Occipital lobe (tissue), 2 donors: Measurements from ENCODE around the gene RPS6KA1. TPM values are rescaled to one million over a fixed set of nuclear protein-coding genes. Genes with fewer than 3 reads are reported as not detected.
"Not testable (repeated sequence)": the region's sequence is repeated elsewhere in the genome, so short reads cannot be mapped to it uniquely, and the experiment has no call there.

Experiments
- DNase-seq: peaks from one replicate; lab custom pipeline; 2025; lab: John Stamatoyannopoulos, UW
- total RNA-seq: library from RNA; depleted of rRNA; stranded (reverse); fragments of >200 nt; gene quantifications from one replicate; pipeline ENCODE4 v1.2.3, GENCODE V29; 2014

The RPS6KA1 gene
- 4.2 TPM for total RNA-seq

GRCh38 chr1:26529655-26530409, at the start of gene RPS6KA1:
RPS6KA1 (plus strand) TSS chr1:26529761; CDS start chr1:26529921, 160 bp downstream.
- DNase-seq, result peak; percentile 50

DNA sequence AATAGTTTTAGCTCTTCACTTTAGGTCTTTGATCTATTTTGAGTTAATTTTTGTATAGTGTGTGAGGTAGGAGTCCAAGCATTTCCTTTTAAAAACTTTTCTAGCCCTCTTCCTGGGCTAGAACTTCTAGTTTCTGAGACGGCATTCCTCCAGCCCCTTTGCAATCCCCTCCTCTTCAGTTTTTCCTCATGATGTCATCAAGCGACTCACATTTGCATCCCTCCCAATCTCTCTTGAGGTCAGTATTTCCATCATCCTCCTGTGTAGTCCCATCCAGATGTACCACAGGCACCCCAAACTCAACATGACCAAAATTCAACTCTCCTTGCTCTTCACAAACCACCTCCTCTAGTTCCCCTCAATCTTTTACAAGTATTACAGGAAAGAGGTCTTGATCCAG, 46.6 kb upstream of the RPS6KA1 start:
- DNase-seq, result no peak

GRCh38 chr1:26483980-26484379, 45.6 kb upstream of the RPS6KA1 start:
- no peak for DNase-seq

DNA sequence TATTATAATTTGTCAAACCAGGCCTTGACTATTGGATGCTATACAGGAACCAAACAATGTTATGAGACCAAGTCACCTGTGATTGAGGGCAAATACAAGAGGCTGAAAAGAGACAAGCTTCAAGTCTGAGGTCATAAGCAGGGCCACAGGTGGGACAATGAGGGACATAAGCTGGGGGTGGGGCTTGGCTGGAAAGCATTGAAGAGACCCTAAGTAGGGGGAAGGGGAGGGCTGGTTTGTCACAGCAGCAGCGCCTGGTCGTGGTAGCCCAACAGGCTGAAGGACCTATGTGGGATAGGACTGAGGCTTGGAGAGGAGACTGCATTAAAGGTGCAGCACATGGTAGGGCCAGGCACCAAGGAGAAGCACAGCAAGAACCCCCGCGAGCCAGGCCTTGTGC, 39.4 kb upstream of the RPS6KA1 start:
- no peak for DNase-seq

- DNase-seq, result no peak
These were observed 36.3 kb upstream of the RPS6KA1 start for GRCh38 chr1:26493267-26493666.

DNA sequence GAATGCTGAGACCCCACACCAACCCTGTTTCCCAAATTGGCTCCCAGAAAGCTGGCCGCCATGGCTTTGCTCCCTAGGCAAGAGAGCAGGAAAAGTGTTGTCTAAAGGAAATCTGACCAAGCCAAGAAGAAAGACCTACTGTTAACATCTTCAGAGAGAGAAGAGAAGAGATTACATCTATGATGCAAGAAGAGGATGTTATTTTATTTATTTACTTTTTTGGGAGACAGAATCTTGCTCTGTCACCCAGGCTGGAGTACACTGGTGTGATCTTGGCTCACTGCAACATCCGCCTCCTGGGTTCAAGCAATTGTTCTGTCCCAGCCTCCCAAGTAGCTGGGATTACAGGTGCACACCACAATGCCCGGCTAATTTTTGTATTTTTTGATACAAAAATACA, 35.6 kb upstream of the RPS6KA1 start:
- DNase-seq, result no peak

- no peak for DNase-seq
These were observed 32.7 kb upstream of the RPS6KA1 start for GRCh38 chr1:26496861-26497260.

DNA sequence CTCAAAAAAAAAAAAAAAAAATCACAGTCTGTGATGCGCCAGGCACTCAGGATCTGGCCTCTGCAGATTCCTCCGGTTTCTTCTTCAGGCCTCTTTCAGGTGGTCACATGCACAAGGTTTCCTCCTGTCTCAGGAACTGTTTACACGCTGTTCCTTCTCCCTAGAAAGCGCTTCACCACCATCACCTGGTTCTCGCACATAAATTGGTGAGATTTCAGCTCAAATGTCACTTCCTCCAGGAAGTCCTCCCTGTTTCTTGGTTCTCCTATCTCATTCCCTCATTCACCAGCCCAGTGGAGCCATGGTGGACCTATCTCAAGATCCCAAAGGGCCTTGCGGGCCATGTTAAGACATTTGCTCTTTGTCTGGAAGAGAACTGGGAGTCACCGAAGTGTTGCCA, 30.7 kb upstream of the RPS6KA1 start:
- DNase-seq, result no peak

DNA sequence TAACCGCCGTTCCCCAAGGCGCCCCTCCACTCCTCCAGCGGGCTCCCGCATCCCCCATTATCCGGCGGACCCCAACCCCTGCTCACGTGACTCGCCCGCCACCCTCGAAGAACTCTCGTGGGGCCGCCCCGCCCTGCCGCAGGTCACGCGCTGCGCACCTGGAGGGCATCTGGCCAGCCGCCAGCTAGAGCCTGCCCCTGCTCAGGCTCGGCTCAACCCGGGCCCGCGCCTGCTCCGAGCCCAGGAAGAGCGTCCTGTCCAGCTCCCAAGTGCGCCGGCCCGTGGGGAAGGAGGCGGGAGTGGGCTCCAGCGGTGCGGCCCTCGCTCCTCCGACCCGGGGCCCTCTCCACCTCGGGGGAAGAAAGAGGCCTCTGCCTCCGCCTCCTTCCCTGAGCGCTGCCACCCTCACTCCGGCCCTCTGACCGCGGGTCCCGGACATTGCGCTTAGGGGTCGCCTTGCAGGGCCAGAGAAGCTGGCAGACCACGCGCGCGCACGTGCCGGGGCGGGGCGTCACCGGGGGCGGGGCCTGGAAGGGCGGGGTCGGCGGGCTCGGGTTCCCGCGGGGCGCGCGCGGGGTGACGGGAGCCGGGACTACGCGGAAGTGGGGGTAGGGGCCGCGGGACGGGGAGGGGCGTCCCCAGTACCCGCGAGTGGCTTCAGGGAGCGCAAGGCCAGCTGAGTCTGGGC, 28.9 kb upstream of the RPS6KA1 start:
- peak; percentile 75 for DNase-seq

DNA sequence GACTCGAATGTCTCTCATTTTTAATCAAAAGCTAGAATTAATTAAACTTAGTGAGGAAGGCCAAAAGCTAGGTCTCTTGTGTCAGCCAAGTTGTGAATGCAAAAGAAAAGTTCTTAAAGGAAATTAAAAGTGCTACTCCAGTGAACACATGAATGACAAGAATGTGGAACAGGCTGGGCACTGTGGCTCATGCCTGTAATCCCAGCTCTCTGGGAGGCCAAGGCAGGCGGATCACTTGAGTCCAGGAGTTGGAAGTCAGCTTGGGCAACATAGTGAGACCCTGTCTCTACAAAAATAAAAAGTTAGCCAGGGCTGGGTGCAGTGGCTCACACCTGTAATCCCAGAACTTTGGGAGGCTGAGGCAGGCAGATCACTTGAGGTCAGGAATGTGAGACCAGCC, 18.9 kb upstream of the RPS6KA1 start:
- not testable (repeated sequence) for DNase-seq

- not testable (repeated sequence) for DNase-seq
These were observed 13.7 kb upstream of the RPS6KA1 start for GRCh38 chr1:26515836-26516235.

DNA sequence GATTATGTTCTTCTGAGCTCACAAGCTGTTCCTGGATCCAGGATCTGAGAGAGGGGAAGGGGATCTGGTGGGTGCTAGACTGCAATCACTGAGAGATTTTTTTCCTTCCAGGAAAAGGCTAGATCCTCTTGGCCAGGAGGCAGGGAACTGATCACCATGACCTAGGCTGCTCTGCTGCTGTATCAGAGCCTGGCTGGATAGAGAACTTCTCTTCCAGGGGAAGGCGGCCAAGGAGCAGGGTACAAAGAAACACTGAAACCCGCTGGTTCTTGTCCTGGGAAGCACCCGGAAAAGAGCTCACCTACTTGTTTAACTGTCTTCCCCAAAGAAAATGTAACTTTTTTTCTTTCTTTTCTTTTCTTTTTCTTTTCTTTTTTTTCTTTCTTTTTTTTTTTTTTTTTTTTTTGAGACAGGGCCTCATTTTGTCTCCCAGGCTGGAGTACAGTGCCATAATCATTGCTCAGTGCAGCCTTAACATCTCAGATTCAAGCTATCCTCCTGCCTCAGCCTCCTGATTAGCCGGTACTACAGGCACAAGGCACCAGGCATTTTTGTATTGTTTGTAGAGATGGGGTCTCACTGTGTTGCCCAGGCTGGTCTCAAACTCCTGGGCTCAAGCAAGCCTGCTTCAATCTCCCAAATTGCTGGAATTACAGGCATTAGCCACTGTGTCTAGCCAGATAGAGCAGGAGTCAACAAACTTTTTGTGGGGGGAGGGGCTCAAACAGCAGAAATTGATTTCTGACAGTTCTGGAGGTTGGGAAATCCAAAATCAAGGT, 12.4 kb upstream of the RPS6KA1 start:
- no peak for DNase-seq

DNA sequence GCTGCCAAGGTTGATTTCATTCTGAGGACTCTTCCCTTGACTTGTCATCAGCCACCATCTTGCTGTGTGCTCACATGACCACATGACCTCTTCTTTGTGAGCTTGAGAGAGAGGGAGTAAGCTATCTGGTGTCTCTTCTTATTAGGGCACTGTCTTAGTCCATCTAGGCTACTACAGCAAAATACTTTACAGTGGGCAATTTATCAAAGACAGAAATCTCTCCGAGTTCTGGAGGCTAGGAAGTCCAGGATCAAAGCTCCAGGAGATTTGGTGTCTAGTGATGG, 11.9 kb upstream of the RPS6KA1 start:
- DNase-seq, result no peak

DNA sequence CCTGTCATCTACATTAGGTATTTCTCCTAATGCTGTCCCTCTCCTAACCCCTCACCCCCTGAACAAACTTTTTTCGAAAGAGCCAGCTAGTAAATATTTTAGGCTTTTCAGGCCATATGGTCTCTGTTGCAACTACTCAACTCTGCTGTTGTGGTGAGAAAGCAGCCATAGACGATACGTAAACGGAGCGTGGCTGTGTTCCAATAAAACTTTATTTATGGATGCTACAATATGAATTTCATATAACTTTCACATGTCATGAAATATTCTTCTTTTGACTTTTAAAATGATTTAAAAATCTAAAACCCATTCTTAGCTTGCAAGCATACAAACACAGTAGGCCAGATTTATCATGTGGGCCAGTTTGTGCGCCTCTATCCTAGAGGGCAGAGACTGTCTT, 11.2 kb upstream of the RPS6KA1 start:
- DNase-seq, result no peak

DNA sequence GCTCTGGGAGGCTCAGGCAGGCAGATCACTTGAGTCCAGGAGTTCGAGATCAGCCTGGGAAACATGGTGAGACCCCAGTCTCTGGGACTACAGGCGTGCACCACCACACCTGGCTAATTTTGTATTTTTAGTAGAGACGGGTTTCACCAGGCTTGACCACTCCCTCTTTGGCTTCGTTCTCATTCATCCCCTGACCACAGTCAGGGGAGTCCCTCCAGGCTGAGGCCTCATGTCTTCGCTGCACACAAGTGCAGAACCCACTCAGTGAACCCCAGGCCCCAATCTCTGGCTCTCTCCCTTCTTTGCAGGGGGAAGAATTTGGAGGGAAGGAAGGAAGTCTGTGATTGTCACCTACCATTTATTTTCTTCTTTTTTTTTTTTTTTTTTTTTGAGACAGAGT, 9.2 kb upstream of the RPS6KA1 start:
- no peak for DNase-seq

GRCh38 chr1:26521669-26522030, 7.9 kb upstream of the RPS6KA1 start:
- DNase-seq, result no peak

DNA sequence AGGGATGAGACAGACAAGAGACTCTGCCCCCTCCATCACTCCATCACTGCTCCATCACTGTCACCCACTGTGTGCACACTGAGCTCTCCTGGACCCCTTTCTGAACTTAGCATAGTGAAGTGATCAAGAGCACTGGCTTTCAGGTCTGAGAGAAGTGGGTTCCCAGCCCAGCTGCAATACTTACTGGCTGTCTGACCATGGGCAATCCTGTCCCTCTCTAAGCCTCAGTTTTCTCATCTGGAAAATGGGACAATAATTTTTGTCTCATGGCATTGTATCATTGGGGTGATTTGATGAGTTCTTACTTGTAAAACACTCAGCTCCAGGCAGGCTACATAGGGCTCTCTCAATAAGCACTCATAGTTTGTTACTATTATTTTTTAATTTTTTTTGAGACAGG, 7.5 kb upstream of the RPS6KA1 start:
- DNase-seq, result no peak

- DNase-seq, result no peak
These were observed 5.4 kb upstream of the RPS6KA1 start for GRCh38 chr1:26524181-26524580.

- DNase-seq, result no peak
These were observed 3.3 kb upstream of the RPS6KA1 start for GRCh38 chr1:26526287-26526686.

DNA sequence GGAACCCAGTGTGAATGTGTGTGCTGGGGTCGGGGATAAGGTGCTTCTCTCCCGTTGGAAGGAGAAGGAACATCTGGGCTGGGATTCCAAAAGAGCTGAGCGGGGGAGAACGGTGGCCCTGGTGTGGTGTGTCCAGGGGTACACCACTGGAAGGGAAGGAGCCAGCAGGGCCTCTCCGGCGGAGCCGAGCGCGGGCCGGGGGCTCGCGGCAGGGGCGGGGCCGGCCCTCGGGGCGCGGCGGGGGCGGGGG, 231 bp upstream of the RPS6KA1 start:
- no peak for DNase-seq

GRCh38 chr1:26530410-26530894, 891 bp downstream of the RPS6KA1 start:
- no peak for DNase-seq

GRCh38 chr1:26530895-26531598, 1.5 kb downstream of the RPS6KA1 start:
- DNase-seq, result no peak
